CD8-positive, alpha-beta memory T cell (primary cell): Measurements from ENCODE around the gene KCTD1. TPM values are rescaled to one million over a fixed set of nuclear protein-coding genes. Genes with fewer than 3 reads are reported as not detected.

ENCODE experiments used
- CTCF ChIA-PET: fragments of 350-600 bp; sonication (Branson Sonifier 250); formaldehyde crosslinking; loops from one replicate; lab custom pipeline; 2021; ENCODE audit warnings: antibody characterized with exemption; lab: Charles Lee
- POLR2A ChIA-PET: fragments of 350-600 bp; sonication (Branson Sonifier 250); formaldehyde crosslinking; loops from one replicate; lab custom pipeline; 2021; ENCODE audit warnings: antibody characterized with exemption; lab: Charles Lee
- DNase-seq, 5 donors: peaks; one replicate each; pipeline versions ENCODE4 v3.0.0 to v3.0.0-alpha.2; 2020 to 2022; ENCODE audit warnings: mixed read lengths in 1 of 5
- H3K27ac ChIP-seq: one replicate; pipeline ENCODE4 v1.7.0; 2013; ENCODE audit warnings: low read depth, mild to moderate bottlenecking, low read length, moderate library complexity
- H3K27me3 ChIP-seq: 2 replicates; pipeline ENCODE4 v1.7.0; 2013; ENCODE audit warnings: low read length, mild to moderate bottlenecking; ENCODE audit not compliant: insufficient read depth, poor library complexity, severe bottlenecking
- H3K36me3 ChIP-seq: 2 replicates; pipeline ENCODE4 v1.7.0; 2013; ENCODE audit warnings: mild to moderate bottlenecking, low read length, moderate library complexity; ENCODE audit not compliant: insufficient read depth
- H3K4me1 ChIP-seq: 2 replicates; pipeline ENCODE4 v1.7.0; 2013; ENCODE audit warnings: mild to moderate bottlenecking, low read length, moderate library complexity; ENCODE audit not compliant: insufficient read depth
- H3K4me3 ChIP-seq: 2 replicates; pipeline ENCODE4 v1.7.0; 2013; ENCODE audit warnings: mild to moderate bottlenecking, low read length
- H3K9me3 ChIP-seq: 2 replicates; pipeline ENCODE4 v1.7.0; 2013; ENCODE audit warnings: mild to moderate bottlenecking, low read length
- H3K27ac Mint-ChIP-seq, 8 donors: one replicate each; pipeline ENCODE4 v1.8.0; 2020 to 2021; ENCODE audit warnings: mixed read lengths in 8 of 8, mild to moderate bottlenecking in 6 of 8, inconsistent platforms in 3 of 8, moderate library complexity in 3 of 8
- H3K27me3 Mint-ChIP-seq, 2 donors: one replicate each; pipeline ENCODE4 v1.8.0; 2020 to 2021; ENCODE audit warnings: mixed read lengths in 2 of 2, mild to moderate bottlenecking in 1 of 2, moderate library complexity in 1 of 2
- H3K36me3 Mint-ChIP-seq, 3 donors: one replicate each; pipeline ENCODE4 v1.8.0; 2020 to 2021; ENCODE audit warnings: mixed read lengths in 3 of 3, inconsistent platforms in 1 of 3, mild to moderate bottlenecking in 1 of 3
- H3K4me1 Mint-ChIP-seq, 3 donors: one replicate each; pipeline ENCODE4 v1.8.0; 2020 to 2021; ENCODE audit warnings: mixed read lengths in 3 of 3, inconsistent platforms in 1 of 3, mild to moderate bottlenecking in 1 of 3
- H3K4me3 Mint-ChIP-seq, 7 donors: one replicate each; pipeline ENCODE4 v1.8.0; 2020 to 2021; ENCODE audit warnings: mixed read lengths in 7 of 7, mild to moderate bottlenecking in 6 of 7, moderate library complexity in 4 of 7, inconsistent platforms in 2 of 7
- H3K9me3 Mint-ChIP-seq, 5 donors: one replicate each; pipeline ENCODE4 v1.8.0; 2020 to 2022; ENCODE audit warnings: mixed read lengths in 5 of 5, mild to moderate bottlenecking in 3 of 5, moderate library complexity in 2 of 5, inconsistent platforms in 1 of 5
- polyA plus RNA-seq: library from polyadenylated mRNA; unstranded; fragments of 300-500 nt; fragmentation: Illumina TruSeq; gene quantifications from one replicate; pipeline ENCODE4 v1.2.3, GENCODE V29; 2021
- total RNA-seq, 2 experiments: library from RNA; stranded (reverse); gene quantifications; one replicate each; pipeline ENCODE4 v1.2.3, GENCODE V29; 2021

KCTD1 gene
- total and polyA plus RNA-seq, 3 experiments from 2014 or later: 0.22 to 4.2 (median 3.5) TPM

- Mint-ChIP-seq H3K4me1 (no peaks in the 10 kb centered on the region), H3K36me3 (no peaks in the 10 kb centered on the region), H3K27me3 (peaks cover 0 to 5% of the 10 kb centered on the region in 2 donors), H3K27ac (no peak overlapping the region), H3K4me3 (no peak overlapping the region), H3K9me3 (no peaks in the 10 kb centered on the region)
- H3K27ac ChIP-seq: no peak overlapping the region
- DNase-seq: no peak
- POLR2A ChIA-PET: no interaction called here
- no peak overlapping the region for H3K4me3 ChIP-seq
- H3K36me3 ChIP-seq: no peaks in the 10 kb centered on the region
- H3K4me1 ChIP-seq: no peaks in the 10 kb centered on the region
- H3K9me3 ChIP-seq: no peaks in the 10 kb centered on the region
- no peaks in the 10 kb centered on the region for H3K27me3 ChIP-seq
- CTCF ChIA-PET: no interaction called here
Measured at GRCh38 chr18:26415631-26416030, 132.7 kb downstream of the KCTD1 start.

GRCh38 chr18:26414901-26415440, 133.4 kb downstream of the KCTD1 start:
- no peak overlapping the region for H3K27ac ChIP-seq
- H3K4me1 ChIP-seq: no peaks in the 10 kb centered on the region
- ChIA-PET POLR2A (no interaction called here), CTCF (no interaction called here)
- no peak overlapping the region for H3K4me3 ChIP-seq
- H3K9me3 Mint-ChIP-seq: peaks cover 0 to 3% (median 0%) of the 10 kb centered on the region in 5 donors
- H3K9me3 ChIP-seq: no peaks in the 10 kb centered on the region
- H3K4me1 Mint-ChIP-seq: no peaks in the 10 kb centered on the region
- no peaks in the 10 kb centered on the region for H3K36me3 ChIP-seq
- no peak for DNase-seq
- H3K27me3 Mint-ChIP-seq: peaks cover 0 to 5% of the 10 kb centered on the region in 2 donors
- no peak overlapping the region for H3K4me3 Mint-ChIP-seq
- H3K27ac Mint-ChIP-seq: no peak overlapping the region
- no peaks in the 10 kb centered on the region for H3K27me3 ChIP-seq
- H3K36me3 Mint-ChIP-seq: no peaks in the 10 kb centered on the region

- H3K9me3 Mint-ChIP-seq: peaks cover 0 to 3% (median 0%) of the 10 kb centered on the region in 5 donors
- H3K27me3 Mint-ChIP-seq: peaks cover 0 to 3% of the 10 kb centered on the region in 2 donors
- H3K9me3 ChIP-seq: no peaks in the 10 kb centered on the region
- H3K4me1 Mint-ChIP-seq: no peaks in the 10 kb centered on the region
- CTCF ChIA-PET: no interaction called here
- H3K4me3 ChIP-seq: no peak overlapping the region
- H3K36me3 Mint-ChIP-seq: no peaks in the 10 kb centered on the region
- H3K27ac Mint-ChIP-seq: no peak overlapping the region
- H3K4me3 Mint-ChIP-seq: no peak overlapping the region
- no peaks in the 10 kb centered on the region for H3K27me3 ChIP-seq
- no peak for DNase-seq
- H3K4me1 ChIP-seq: no peaks in the 10 kb centered on the region
- no peak overlapping the region for H3K27ac ChIP-seq
- POLR2A ChIA-PET: no interaction called here
- no peaks in the 10 kb centered on the region for H3K36me3 ChIP-seq
Measured at GRCh38 chr18:26409091-26409490, 139.3 kb downstream of the KCTD1 start.

GRCh38 chr18:26407736-26408601, 140.4 kb downstream of the KCTD1 start:
- POLR2A ChIA-PET: no interaction called here
- H3K27ac ChIP-seq: no peak overlapping the region
- H3K9me3 ChIP-seq: no peaks in the 10 kb centered on the region
- Mint-ChIP-seq H3K27me3 (peaks cover 0 to 3% of the 10 kb centered on the region in 2 donors), H3K4me1 (no peaks in the 10 kb centered on the region), H3K4me3 (no peak overlapping the region), H3K27ac (no peak overlapping the region), H3K36me3 (no peaks in the 10 kb centered on the region), H3K9me3 (peaks cover 0 to 3% (median 0%) of the 10 kb centered on the region in 5 donors)
- CTCF ChIA-PET: no interaction called here
- no peaks in the 10 kb centered on the region for H3K4me1 ChIP-seq
- no peak for DNase-seq
- H3K36me3 ChIP-seq: no peaks in the 10 kb centered on the region
- no peaks in the 10 kb centered on the region for H3K27me3 ChIP-seq
- H3K4me3 ChIP-seq: no peak overlapping the region

- Histone ChIP-seq H3K4me3 (no peak overlapping the region), H3K27me3 (no peaks in the 10 kb centered on the region), H3K9me3 (no peaks in the 10 kb centered on the region), H3K4me1 (no peaks in the 10 kb centered on the region), H3K36me3 (no peaks in the 10 kb centered on the region), H3K27ac (no peak overlapping the region)
- H3K4me3 Mint-ChIP-seq: no peak overlapping the region
- ChIA-PET POLR2A (no interaction called here), CTCF (no interaction called here)
- H3K4me1 Mint-ChIP-seq: no peaks in the 10 kb centered on the region
- peaks cover 0 to 3% (median 0%) of the 10 kb centered on the region in 5 donors for H3K9me3 Mint-ChIP-seq
- DNase-seq: no peak
- H3K27me3 Mint-ChIP-seq: peaks cover 0 to 3% of the 10 kb centered on the region in 2 donors
- no peak overlapping the region for H3K27ac Mint-ChIP-seq
- no peaks in the 10 kb centered on the region for H3K36me3 Mint-ChIP-seq
Measured at GRCh38 chr18:26406854-26407517, 141.4 kb downstream of the KCTD1 start.

- CTCF ChIA-PET: no interaction called here
- peaks cover 0 to 3% (median 0%) of the 10 kb centered on the region in 5 donors for H3K9me3 Mint-ChIP-seq
- Histone ChIP-seq H3K27me3 (no peaks in the 10 kb centered on the region), H3K4me3 (no peak overlapping the region), H3K4me1 (no peaks in the 10 kb centered on the region), H3K9me3 (no peaks in the 10 kb centered on the region), H3K36me3 (no peaks in the 10 kb centered on the region), H3K27ac (no peak overlapping the region)
- no peaks in the 10 kb centered on the region for H3K36me3 Mint-ChIP-seq
- H3K27ac Mint-ChIP-seq: no peak overlapping the region
- no peaks in the 10 kb centered on the region for H3K4me1 Mint-ChIP-seq
- peaks cover 0 to under 1% of the 10 kb centered on the region in 2 donors for H3K27me3 Mint-ChIP-seq
- POLR2A ChIA-PET: no interaction called here
- H3K4me3 Mint-ChIP-seq: no peak overlapping the region
- DNase-seq: no peak
Measured at GRCh38 chr18:26406324-26406723, 142.0 kb downstream of the KCTD1 start.

- no peak overlapping the region for H3K27ac Mint-ChIP-seq
- no peak overlapping the region for H3K4me3 Mint-ChIP-seq
- H3K27me3 ChIP-seq: no peaks in the 10 kb centered on the region
- H3K36me3 ChIP-seq: no peaks in the 10 kb centered on the region
- H3K27me3 Mint-ChIP-seq: no peaks in the 10 kb centered on the region
- ChIA-PET CTCF (no interaction called here), POLR2A (no interaction called here)
- no peaks in the 10 kb centered on the region for H3K36me3 Mint-ChIP-seq
- no peak overlapping the region for H3K27ac ChIP-seq
- no peak for DNase-seq
- no peaks in the 10 kb centered on the region for H3K9me3 ChIP-seq
- no peak overlapping the region for H3K4me3 ChIP-seq
- no peaks in the 10 kb centered on the region for H3K4me1 Mint-ChIP-seq
- peaks cover 0 to under 1% (median 0%) of the 10 kb centered on the region in 5 donors for H3K9me3 Mint-ChIP-seq
- H3K4me1 ChIP-seq: no peaks in the 10 kb centered on the region
Measured at GRCh38 chr18:26405190-26405801, 143.1 kb downstream of the KCTD1 start.
